DND-41 (cell line): Measurements from ENCODE around the gene EVI5L.

Experiments used
- ATAC-seq: fragments of 200-7000 bp; cut with Tn5 transposase; 3 replicates; pipeline ENCODE4 v1.9.1; 2021; ENCODE audit warnings: low read depth; ENCODE audit not compliant: insufficient read depth
- DNase-seq: peaks from one replicate; pipeline ENCODE4 v3.0.0-alpha.2; 2020
- H2AFZ ChIP-seq: 2 replicates; pipeline ENCODE4 v1.6.0; 2012; ENCODE audit warnings: low read depth, low read length
- H3K27ac ChIP-seq: 2 replicates; pipeline ENCODE4 v1.5.1; 2012; ENCODE audit warnings: low read length, inconsistent platforms
- H3K27me3 ChIP-seq: fragments of 200-600 bp; sonication (generic); 2 replicates; pipeline ENCODE4 v1.6.0; 2012; ENCODE audit warnings: low read length, mild to moderate bottlenecking, inconsistent platforms; ENCODE audit not compliant: insufficient read depth, poor library complexity
- H3K36me3 ChIP-seq: 2 replicates; pipeline ENCODE4 v1.5.1; 2012; ENCODE audit warnings: low read length, inconsistent platforms; ENCODE audit not compliant: insufficient read depth
- H3K4me1 ChIP-seq: 2 replicates; pipeline ENCODE4 v1.5.1; 2012; ENCODE audit warnings: mild to moderate bottlenecking, low read length; ENCODE audit not compliant: insufficient read depth
- H3K4me2 ChIP-seq: 2 replicates; pipeline ENCODE4 v1.6.0; 2012; ENCODE audit warnings: mild to moderate bottlenecking, moderate library complexity, low read length, inconsistent platforms; ENCODE audit not compliant: insufficient read depth
- H3K4me3 ChIP-seq, 2 experiments: fragments of 200-600 bp in 1 of 2; shearing (Covaris generic) in 1 of 2; 2 replicates each; pipeline ENCODE4 v1.5.1; 2012 to 2016; ENCODE audit warnings: inconsistent platforms in 2 of 2, low read length in 2 of 2, mild to moderate bottlenecking in 2 of 2, low read depth in 1 of 2, moderate library complexity in 1 of 2
- H3K79me2 ChIP-seq: 2 replicates; pipeline ENCODE4 v1.6.0; 2012; ENCODE audit warnings: low read length, inconsistent platforms; ENCODE audit not compliant: insufficient read depth
- H3K9ac ChIP-seq: 2 replicates; pipeline ENCODE4 v1.6.0; 2012; ENCODE audit warnings: low read depth, mild to moderate bottlenecking, inconsistent platforms, low read length, moderate library complexity
- H3K9me3 ChIP-seq: 2 replicates; pipeline ENCODE4 v1.5.1; 2012; ENCODE audit warnings: low read length, moderate library complexity, mild to moderate bottlenecking, inconsistent platforms; ENCODE audit not compliant: insufficient read depth, severe bottlenecking
- H4K20me1 ChIP-seq: 2 replicates; pipeline ENCODE4 v1.6.0; 2012; ENCODE audit warnings: low read length; ENCODE audit not compliant: insufficient read depth
- EZH2 ChIP-seq: IDR thresholded peaks from 3 replicates; pipeline ENCODE4 v1.6.1; 2012; ENCODE audit warnings: borderline replicate concordance, low read depth, mild to moderate bottlenecking, moderate library complexity, low read length, inconsistent platforms; ENCODE audit not compliant: severe bottlenecking
- TF ChIP-seq, protein P1 (sequence below): IDR thresholded peaks from 2 replicates; pipeline ENCODE4 v1.5.1; 2012; ENCODE audit warnings: borderline replicate concordance, low read length, moderate library complexity, mild to moderate bottlenecking; ENCODE audit not compliant: poor library complexity, severe bottlenecking; ENCODE audit errors: extremely low read depth

The EVI5L gene

DNA sequence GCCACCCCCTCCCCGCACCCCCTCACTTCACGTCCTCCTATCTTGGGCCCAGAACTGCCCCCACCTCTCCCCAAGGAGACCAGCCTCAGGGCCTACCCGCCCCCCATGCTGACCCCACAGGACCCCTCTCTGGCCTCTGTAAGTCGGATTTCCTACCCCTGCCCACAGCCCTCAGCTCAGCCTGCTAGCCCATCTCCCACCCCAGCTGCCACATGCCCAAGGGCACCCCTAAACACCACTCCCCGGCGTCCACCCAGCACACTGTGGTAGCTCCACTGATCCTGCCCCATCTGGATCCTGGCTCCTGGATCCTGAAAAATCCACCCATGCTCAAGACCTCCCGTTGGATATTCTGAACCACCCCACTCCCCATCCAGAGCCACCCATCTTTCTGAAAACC is 805 bp downstream of the EVI5L start:
- ATAC-seq: no peak
- peak overlapping the region; percentile 0; the same call in 1 of the 2 replicates for H3K27ac ChIP-seq
- H3K4me2 ChIP-seq: peak overlapping the region; percentile 75
- H3K9me3 ChIP-seq: no peaks in the 10 kb centered on the region
- DNase-seq: no peak
- H2AFZ ChIP-seq: no peak overlapping the region
- TF ChIP-seq, protein P1, sequence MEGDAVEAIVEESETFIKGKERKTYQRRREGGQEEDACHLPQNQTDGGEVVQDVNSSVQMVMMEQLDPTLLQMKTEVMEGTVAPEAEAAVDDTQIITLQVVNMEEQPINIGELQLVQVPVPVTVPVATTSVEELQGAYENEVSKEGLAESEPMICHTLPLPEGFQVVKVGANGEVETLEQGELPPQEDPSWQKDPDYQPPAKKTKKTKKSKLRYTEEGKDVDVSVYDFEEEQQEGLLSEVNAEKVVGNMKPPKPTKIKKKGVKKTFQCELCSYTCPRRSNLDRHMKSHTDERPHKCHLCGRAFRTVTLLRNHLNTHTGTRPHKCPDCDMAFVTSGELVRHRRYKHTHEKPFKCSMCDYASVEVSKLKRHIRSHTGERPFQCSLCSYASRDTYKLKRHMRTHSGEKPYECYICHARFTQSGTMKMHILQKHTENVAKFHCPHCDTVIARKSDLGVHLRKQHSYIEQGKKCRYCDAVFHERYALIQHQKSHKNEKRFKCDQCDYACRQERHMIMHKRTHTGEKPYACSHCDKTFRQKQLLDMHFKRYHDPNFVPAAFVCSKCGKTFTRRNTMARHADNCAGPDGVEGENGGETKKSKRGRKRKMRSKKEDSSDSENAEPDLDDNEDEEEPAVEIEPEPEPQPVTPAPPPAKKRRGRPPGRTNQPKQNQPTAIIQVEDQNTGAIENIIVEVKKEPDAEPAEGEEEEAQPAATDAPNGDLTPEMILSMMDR: no peak
- H3K9ac ChIP-seq: peak overlapping the region; percentile 66
- no peaks in the 10 kb centered on the region for H3K27me3 ChIP-seq
- H3K36me3 ChIP-seq: no peaks in the 10 kb centered on the region
- H4K20me1 ChIP-seq: peaks cover 12% of the 10 kb centered on the region; the same call in 1 of the 2 replicates
- H3K4me1 ChIP-seq: peaks cover 30% of the 10 kb centered on the region
- H3K79me2 ChIP-seq: peaks cover 25% of the 10 kb centered on the region
- peak overlapping the region; percentile 58 to 68; a peak in 3 of 4 replicates for H3K4me3 ChIP-seq

DNA sequence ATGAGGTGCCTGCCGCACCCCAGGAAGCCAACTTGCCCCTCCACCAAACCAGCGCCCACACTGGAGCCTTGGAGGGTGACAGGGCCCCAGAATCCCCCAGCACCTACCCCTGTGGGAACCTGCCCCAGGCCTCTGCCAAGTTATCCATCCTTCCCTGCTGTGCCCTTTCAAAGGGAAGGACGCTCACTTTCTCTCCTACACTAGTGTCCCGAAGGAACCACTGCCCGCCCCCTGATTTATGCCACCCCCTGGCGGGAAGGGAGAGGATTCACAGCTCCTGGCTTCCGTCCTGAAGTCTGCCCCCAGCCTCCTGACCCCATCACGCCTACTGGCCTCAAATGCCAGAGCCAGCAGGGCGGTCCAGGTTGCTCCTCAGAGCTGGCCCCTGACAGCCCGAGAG is 1.4 kb downstream of the EVI5L start:
- TF ChIP-seq, protein P1: no peak
- no peak for TF ChIP-seq EZH2
- peak overlapping the region in 1 of 2 experiments; percentile 68; a peak in 3 of 4 replicates for H3K4me3 ChIP-seq
- peaks cover 12% of the 10 kb centered on the region; the same call in 1 of the 2 replicates for H4K20me1 ChIP-seq
- H3K27me3 ChIP-seq: no peaks in the 10 kb centered on the region
- no peaks in the 10 kb centered on the region for H3K36me3 ChIP-seq
- ATAC-seq: no peak
- peaks cover 30% of the 10 kb centered on the region for H3K4me1 ChIP-seq
- no peak overlapping the region for H3K27ac ChIP-seq
- H3K9me3 ChIP-seq: no peaks in the 10 kb centered on the region
- peak overlapping the region; percentile 75 for H3K4me2 ChIP-seq
- H3K79me2 ChIP-seq: peaks cover 25% of the 10 kb centered on the region
- no peak overlapping the region for H2AFZ ChIP-seq
- peak overlapping the region; percentile 66; the same call in 1 of the 2 replicates for H3K9ac ChIP-seq
- no peak for DNase-seq

DNA sequence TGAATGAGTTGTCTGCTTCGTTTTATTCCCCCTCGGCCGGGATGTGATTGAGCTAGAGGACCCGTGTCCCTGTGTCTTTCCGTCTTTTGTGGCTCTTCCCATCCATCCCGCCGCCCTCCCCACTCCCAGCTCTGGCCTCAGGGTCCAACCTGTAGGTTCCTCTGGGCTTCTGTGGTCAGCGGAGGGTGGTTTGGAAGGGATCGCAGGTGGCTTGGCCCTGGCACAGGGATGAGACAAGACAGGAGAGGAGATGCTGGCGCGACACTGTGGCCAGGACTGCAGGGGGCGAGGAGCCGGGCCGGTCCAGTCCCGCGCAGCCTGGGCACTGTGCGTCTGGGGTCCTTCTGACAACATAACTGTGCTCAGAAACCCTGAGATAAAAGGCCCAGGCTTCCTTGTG is 2.0 kb downstream of the EVI5L start:
- Histone ChIP-seq H3K27me3 (no peaks in the 10 kb centered on the region), H3K9ac (peak overlapping the region; percentile 66; the same call in 1 of the 2 replicates), H3K79me2 (peaks cover 25% of the 10 kb centered on the region), H3K36me3 (no peaks in the 10 kb centered on the region), H3K27ac (no peak overlapping the region), H3K4me2 (peak overlapping the region; percentile 75), H4K20me1 (peaks cover 12% of the 10 kb centered on the region; the same call in 1 of the 2 replicates), H3K4me3 (no peak overlapping the region), H2AFZ (no peak overlapping the region), H3K9me3 (no peaks in the 10 kb centered on the region), H3K4me1 (peaks cover 30% of the 10 kb centered on the region)
- no peak for DNase-seq
- no peak for ATAC-seq
- TF ChIP-seq, protein P1: no peak
- no peak for TF ChIP-seq EZH2
